Caco-2 (cell line): ENCODE data around the gene KIF13A. TPM values are rescaled to one million over a fixed set of nuclear protein-coding genes. Genes with fewer than 3 reads are reported as not detected.

Source experiments
- BruUV-seq: library from RNA; stranded (reverse); fragments of 400-500 nt; replicated peaks from 2 replicates; lab custom pipeline; 2021; lab: Mats Ljungman, UMichigan
- CTCF ChIA-PET: fragments of 300-600 bp; sonication (Branson Sonifier 250); formaldehyde crosslinking; loops from one replicate; lab custom pipeline; 2022; ENCODE audit warnings: antibody characterized with exemption; lab: Charles Lee
- POLR2A ChIA-PET: fragments of 300-600 bp; sonication (Branson Sonifier 250); formaldehyde crosslinking; loops from one replicate; lab custom pipeline; 2022; ENCODE audit warnings: antibody characterized with exemption; lab: Charles Lee
- DNase-seq, 2 experiments: peaks; one replicate each; pipeline versions ENCODE4 v3.0.0 to v3.0.0-alpha.2; 2020 to 2022
- H3K27me3 ChIP-seq: replicated peaks from 2 replicates; pipeline ENCODE4 v1.6.0; 2011; ENCODE audit warnings: low read length; ENCODE audit not compliant: control insufficient read depth, insufficient read depth
- H3K36me3 ChIP-seq: 2 replicates; pipeline ENCODE4 v1.5.1; 2011; ENCODE audit warnings: low read length; ENCODE audit not compliant: control insufficient read depth, insufficient read depth
- H3K4me1 ChIP-seq: fragments of 250-450 bp; sonication (Bioruptor Pico); 2 replicates; pipeline ENCODE4 v1.5.1; 2020; ENCODE audit warnings: mild to moderate bottlenecking
- H3K4me3 ChIP-seq: 2 replicates; pipeline ENCODE4 v1.5.1; 2011; ENCODE audit warnings: low read depth, mild to moderate bottlenecking, control low read depth, low read length
- H3K9me3 ChIP-seq: fragments of 250-450 bp; sonication (Bioruptor Pico); 2 replicates; pipeline ENCODE4 v1.5.1; 2020; ENCODE audit warnings: mild to moderate bottlenecking, moderate library complexity
- H3K27ac Mint-ChIP-seq: one replicate; pipeline ENCODE4 v1.8.0; 2022; ENCODE audit warnings: mixed read lengths; ENCODE audit not compliant: unreplicated experiment
- H3K27me3 Mint-ChIP-seq: one replicate; pipeline ENCODE4 v1.8.0; 2022; ENCODE audit warnings: mixed read lengths; ENCODE audit not compliant: insufficient read depth, unreplicated experiment
- H3K36me3 Mint-ChIP-seq: one replicate; pipeline ENCODE4 v1.8.0; 2022; ENCODE audit warnings: mild to moderate bottlenecking, mixed read lengths; ENCODE audit not compliant: insufficient read depth, unreplicated experiment
- H3K4me1 Mint-ChIP-seq: one replicate; pipeline ENCODE4 v1.8.0; 2022; ENCODE audit warnings: low read depth, mixed read lengths; ENCODE audit not compliant: unreplicated experiment
- H3K4me3 Mint-ChIP-seq: one replicate; pipeline ENCODE4 v1.8.0; 2022; ENCODE audit warnings: mild to moderate bottlenecking, moderate library complexity, mixed read lengths; ENCODE audit not compliant: unreplicated experiment
- H3K9me3 Mint-ChIP-seq: one replicate; pipeline ENCODE4 v1.8.0; 2022; ENCODE audit warnings: mixed read lengths; ENCODE audit not compliant: unreplicated experiment
- CTCF ChIP-seq, 2 experiments: fragments of 200-600 bp in 1 of 2; IDR thresholded peaks; 1 replicate in 1 of 2; 2 replicates in 1 of 2; pipeline versions ENCODE4 v1.5.1 to v1.8.0; 2011 to 2022; ENCODE audit warnings: antibody characterized with exemption in 1 of 2, control low read depth in 1 of 2, inconsistent platforms in 1 of 2, low read depth in 1 of 2, low read length in 1 of 2, mild to moderate bottlenecking in 1 of 2, moderate library complexity in 1 of 2; ENCODE audit not compliant: insufficient read depth in 1 of 2, severe bottlenecking in 1 of 2, unreplicated experiment in 1 of 2
- intact Hi-C: fragments of 100-400 bp; cut with micrococcal nuclease; formaldehyde crosslinking; loops from one replicate; pipeline ENCODE4 v1.10.0; 2022; ENCODE audit not compliant: unreplicated experiment
- total RNA-seq: library from RNA; stranded (reverse); gene quantifications from 2 replicates; pipeline ENCODE4 v1.2.3, GENCODE V29; 2022

Gene KIF13A
- total RNA-seq, 1 experiment from 2014 or later, result 13.8 TPM

GRCh38 chr6:17714879-17715851 lies 272.3 kb downstream of the KIF13A start:
- intact Hi-C loops, result loop anchor here (1.0 kb wide), 1 partner anchor 7 kb away; no protein-coding TSS in a partner anchor
- Mint-ChIP-seq H3K4me1 (peaks cover 18% of the 10 kb centered on the region), H3K27ac (peak overlapping the region; percentile 4), H3K27me3 (no peaks in the 10 kb centered on the region), H3K9me3 (no peaks in the 10 kb centered on the region), H3K36me3 (no peaks in the 10 kb centered on the region), H3K4me3 (no peak overlapping the region)
- no peak overlapping the region for H3K4me3 ChIP-seq
- POLR2A ChIA-PET, result interaction anchor here (0.6 kb wide), 1 partner anchor 59 kb away, joined by 3 read pairs; no protein-coding TSS in a partner anchor
- no peaks in the 10 kb centered on the region for H3K9me3 ChIP-seq
- CTCF ChIA-PET, result interaction anchor here (0.7 kb wide), 1 partner anchor 10 kb away, joined by 7 read pairs; no protein-coding TSS in a partner anchor
- H3K4me1 ChIP-seq, result peaks cover 35% of the 10 kb centered on the region
- BruUV-seq, result no TSS peak
- no peak for TF ChIP-seq CTCF (IDR thresholded peaks at IDR 0.05; ENCODE audit: insufficient read depth in 1 of 2, low read depth in 1 of 2, low read length in 1 of 2, severe bottlenecking in 1 of 2, unreplicated experiment in 1 of 2)
- H3K36me3 ChIP-seq, result no peaks in the 10 kb centered on the region
- no peaks in the 10 kb centered on the region for H3K27me3 ChIP-seq
- no peak for DNase-seq

- Histone ChIP-seq H3K4me1 (peaks cover 32% of the 10 kb centered on the region), H3K27me3 (no peaks in the 10 kb centered on the region), H3K36me3 (no peaks in the 10 kb centered on the region), H3K9me3 (no peaks in the 10 kb centered on the region), H3K4me3 (no peak overlapping the region)
- Mint-ChIP-seq H3K4me3 (no peak overlapping the region), H3K9me3 (no peaks in the 10 kb centered on the region), H3K27ac (no peak overlapping the region), H3K4me1 (peaks cover 18% of the 10 kb centered on the region), H3K36me3 (no peaks in the 10 kb centered on the region), H3K27me3 (no peaks in the 10 kb centered on the region)
- intact Hi-C loops, result loop anchor here (1.0 kb wide), 1 partner anchor 8 kb away; no protein-coding TSS in a partner anchor
- DNase-seq, result no peak
- POLR2A ChIA-PET, result no interaction called here
- BruUV-seq, result no TSS peak
- CTCF ChIA-PET, result interaction anchor here (0.7 kb wide), 1 partner anchor 11 kb away, joined by 7 read pairs; no protein-coding TSS in a partner anchor
- no peak for TF ChIP-seq CTCF (IDR thresholded peaks at IDR 0.05; ENCODE audit: insufficient read depth in 1 of 2, low read depth in 1 of 2, low read length in 1 of 2, severe bottlenecking in 1 of 2, unreplicated experiment in 1 of 2)
Observed at GRCh38 chr6:17714177-17714576, 273.3 kb downstream of the KIF13A start.

- Mint-ChIP-seq H3K27me3 (no peaks in the 10 kb centered on the region), H3K4me3 (peak overlapping the region; percentile 22), H3K27ac (peak overlapping the region; percentile 45), H3K36me3 (no peaks in the 10 kb centered on the region), H3K4me1 (peaks cover 18% of the 10 kb centered on the region), H3K9me3 (no peaks in the 10 kb centered on the region)
- POLR2A ChIA-PET, result no interaction called here
- no peaks in the 10 kb centered on the region for H3K36me3 ChIP-seq
- no TSS peak for BruUV-seq
- no peak for TF ChIP-seq CTCF (IDR thresholded peaks at IDR 0.05; ENCODE audit: insufficient read depth in 1 of 2, low read depth in 1 of 2, low read length in 1 of 2, severe bottlenecking in 1 of 2, unreplicated experiment in 1 of 2)
- no peak overlapping the region for H3K4me3 ChIP-seq
- no peaks in the 10 kb centered on the region for H3K9me3 ChIP-seq
- H3K27me3 ChIP-seq, result no peaks in the 10 kb centered on the region
- intact Hi-C loops, result no loop called here
- H3K4me1 ChIP-seq, result peaks cover 29% of the 10 kb centered on the region
- CTCF ChIA-PET, result no interaction called here
- peak in 1 of 2 experiments; percentile 41 for DNase-seq
Observed at GRCh38 chr6:17712576-17712975, 274.9 kb downstream of the KIF13A start.
